Stimulated activated CD8-positive, alpha-beta memory T cell treated with anti-CD3 and anti-CD28 coated beads, Interleukin-12 subunit alpha, Interleukin-12 subunit beta, amount 100 ng/mL, for 24 hours (primary cell): ENCODE results near the gene TMEM82.

ENCODE experiments used
- DNase-seq: peaks from one replicate; pipeline ENCODE4 v3.0.0-alpha.2; 2020; ENCODE audit errors: extremely low read depth

TMEM82 gene

DNA sequence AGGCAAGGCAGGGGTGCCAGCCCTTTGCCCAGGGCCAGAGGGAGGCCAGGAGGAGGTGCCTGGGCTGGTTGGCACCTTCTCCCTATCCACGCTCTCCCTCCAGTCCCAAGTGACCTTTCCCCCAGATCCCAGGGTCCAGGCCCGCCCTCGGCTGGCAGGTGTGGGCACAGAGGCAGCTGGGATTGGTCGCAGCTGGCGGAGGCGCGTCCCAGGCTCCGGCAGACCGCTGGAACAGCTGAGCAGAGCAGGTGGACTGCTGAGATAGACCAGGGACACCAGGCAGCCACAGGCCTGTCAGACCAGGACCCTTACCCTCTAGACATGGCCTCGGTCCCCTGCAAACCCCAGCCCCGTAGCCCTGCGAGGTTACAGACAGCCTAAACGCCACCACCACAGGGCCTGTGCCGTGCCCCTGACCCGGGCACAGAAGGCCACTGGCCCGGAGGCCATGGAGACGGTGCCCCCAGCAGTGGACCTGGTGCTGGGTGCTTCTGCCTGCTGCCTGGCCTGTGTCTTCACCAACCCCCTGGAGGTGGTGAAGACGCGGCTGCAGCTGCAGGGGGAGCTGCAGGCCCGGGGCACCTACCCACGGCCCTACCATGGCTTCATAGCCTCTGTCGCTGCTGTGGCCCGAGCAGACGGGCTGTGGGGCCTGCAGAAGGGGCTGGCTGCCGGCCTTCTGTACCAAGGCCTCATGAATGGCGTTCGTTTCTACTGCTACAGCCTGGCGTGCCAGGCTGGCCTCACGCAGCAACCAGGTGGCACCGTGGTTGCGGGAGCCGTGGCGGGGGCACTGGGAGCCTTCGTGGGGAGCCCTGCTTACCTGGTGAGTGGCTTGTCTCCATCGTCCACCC lies 6.0 kb upstream of the TMEM82 start, which contains the start of gene SLC25A34:
SLC25A34 (plus strand) TSS at position 221 of the 854 bp plus-strand sequence; CDS start at position 449, 228 bp downstream.
- DNase-seq, result no peak

DNA sequence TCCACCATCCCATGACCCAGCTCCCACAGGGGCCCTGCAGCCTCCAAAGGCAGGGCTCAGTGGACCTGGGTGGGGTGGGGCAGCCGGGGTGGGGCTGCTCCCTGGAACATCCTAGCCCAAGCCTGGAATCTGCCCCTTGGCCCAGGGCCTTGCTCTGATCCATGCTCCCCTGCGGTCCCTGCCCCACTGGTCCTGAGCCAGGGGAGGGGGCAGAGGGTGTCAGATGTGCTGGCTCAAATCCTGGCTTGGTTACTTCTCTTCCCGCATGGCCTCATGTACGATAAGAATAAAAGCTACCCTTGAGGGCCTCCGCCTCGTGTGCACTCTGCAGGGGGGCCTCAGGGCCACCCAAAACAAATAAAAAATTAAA lies 5.4 kb upstream of the TMEM82 start:
- no peak for DNase-seq

DNA sequence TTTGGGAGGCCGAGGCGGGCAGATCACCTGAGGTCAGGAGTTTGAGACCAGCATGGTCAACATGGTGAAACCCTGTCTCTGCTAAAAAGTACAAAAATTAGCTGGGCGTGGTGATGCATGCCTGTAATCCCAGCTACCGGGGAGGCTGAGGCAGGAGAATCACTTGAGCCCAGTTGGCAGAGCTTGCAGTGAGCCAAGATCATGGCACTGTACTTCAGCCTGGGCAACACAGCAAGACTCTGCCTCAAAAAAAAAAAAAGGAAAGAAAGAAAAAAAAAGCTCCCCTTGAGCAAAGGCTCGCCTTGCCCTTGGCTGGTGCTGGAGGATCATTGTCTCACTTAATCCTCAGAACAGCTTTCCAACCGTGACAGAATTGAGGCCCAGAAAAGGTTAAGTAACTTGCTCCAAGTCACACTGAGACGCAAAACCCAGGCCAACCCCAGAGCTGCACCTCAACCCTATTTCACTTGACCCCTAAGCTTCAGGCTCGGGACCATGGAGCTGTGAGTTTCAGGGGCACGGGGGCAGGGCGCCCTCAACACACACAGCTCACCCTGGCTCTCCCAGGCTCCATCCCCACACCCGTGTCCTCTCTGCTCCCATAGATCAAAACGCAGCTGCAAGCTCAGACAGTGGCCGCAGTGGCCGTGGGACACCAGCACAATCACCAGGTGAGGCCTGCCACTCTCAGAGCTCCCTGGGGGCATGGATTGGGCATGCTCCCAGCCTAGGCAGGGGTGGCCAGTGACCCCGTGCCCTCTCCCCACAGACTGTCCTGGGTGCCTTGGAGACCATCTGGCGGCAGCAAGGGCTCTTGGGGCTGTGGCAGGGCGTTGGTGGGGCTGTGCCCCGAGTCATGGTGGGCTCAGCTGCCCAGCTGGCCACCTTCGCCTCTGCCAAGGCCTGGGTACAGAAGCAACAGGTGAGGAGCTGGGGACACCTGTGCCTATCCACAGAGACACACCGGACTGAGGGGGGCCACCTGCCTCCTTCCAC lies 4.7 kb upstream of the TMEM82 start:
- no peak for DNase-seq

DNA sequence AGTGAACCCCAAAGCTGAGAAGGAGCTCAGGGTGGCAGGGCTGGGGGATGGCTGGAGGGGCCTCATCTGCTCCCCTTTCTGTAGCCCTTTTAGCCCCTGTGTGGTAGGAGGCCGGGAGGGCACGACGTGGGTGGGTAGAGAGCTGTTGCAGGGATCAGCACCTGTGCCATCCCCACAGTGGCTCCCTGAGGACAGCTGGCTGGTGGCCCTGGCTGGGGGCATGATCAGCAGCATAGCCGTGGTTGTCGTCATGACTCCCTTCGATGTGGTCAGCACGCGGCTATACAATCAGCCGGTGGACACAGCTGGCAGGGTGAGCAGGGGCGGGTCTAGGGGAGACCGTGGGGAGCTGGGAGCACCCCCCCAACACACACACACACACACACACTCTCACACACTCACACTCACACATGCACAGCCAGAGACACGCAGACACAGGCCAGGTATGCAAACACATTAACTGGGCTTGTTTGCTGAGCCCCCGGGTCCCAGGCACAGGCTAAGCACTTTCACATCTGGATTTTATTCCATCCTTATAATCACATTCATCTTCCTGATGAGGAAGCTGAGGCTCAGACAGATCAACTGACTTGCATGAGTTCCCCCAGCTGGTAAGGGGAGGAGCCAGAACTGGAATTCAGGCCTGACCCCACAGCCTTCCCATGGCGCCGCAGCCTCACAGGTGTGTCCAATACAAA lies 3.7 kb upstream of the TMEM82 start:
- no peak for DNase-seq

DNA sequence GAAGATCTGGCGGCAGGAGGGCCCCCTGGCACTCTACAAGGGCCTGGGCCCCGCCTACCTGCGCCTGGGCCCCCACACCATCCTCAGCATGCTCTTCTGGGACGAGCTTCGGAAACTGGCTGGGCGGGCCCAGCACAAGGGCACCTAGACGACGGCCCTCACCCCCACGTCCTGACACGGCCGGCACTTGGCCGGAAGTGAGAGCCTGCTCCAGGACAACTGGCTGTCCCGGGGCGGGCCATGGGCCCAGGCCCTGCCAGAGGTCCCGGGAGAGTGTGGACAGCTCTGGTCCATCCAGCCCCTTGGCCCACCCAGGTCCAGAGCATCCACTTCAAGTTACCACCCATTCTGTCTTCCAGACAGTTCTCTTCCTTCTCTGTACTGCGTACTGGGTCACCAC lies 3.0 kb upstream of the TMEM82 start:
- no peak for DNase-seq

DNA sequence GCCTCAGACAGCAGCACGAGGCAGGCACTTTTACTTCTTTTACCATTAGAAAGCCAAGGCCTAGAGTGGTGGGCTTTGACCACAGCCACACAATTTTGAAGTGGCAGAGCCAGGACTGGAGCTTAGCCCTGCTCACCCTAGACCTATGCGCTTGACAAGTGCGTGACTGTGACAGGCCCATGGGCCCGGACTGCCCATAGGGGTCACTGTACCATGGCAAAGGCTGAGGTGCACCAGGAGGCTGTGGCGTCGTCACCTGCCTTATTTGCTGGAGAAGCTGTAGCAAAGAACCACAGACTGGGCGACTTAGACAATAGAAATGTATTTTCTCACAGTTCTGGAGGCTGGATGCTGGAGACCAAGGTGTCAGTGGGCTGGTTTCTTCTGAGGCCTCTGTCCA lies 2.6 kb upstream of the TMEM82 start:
- DNase-seq, result no peak

DNA sequence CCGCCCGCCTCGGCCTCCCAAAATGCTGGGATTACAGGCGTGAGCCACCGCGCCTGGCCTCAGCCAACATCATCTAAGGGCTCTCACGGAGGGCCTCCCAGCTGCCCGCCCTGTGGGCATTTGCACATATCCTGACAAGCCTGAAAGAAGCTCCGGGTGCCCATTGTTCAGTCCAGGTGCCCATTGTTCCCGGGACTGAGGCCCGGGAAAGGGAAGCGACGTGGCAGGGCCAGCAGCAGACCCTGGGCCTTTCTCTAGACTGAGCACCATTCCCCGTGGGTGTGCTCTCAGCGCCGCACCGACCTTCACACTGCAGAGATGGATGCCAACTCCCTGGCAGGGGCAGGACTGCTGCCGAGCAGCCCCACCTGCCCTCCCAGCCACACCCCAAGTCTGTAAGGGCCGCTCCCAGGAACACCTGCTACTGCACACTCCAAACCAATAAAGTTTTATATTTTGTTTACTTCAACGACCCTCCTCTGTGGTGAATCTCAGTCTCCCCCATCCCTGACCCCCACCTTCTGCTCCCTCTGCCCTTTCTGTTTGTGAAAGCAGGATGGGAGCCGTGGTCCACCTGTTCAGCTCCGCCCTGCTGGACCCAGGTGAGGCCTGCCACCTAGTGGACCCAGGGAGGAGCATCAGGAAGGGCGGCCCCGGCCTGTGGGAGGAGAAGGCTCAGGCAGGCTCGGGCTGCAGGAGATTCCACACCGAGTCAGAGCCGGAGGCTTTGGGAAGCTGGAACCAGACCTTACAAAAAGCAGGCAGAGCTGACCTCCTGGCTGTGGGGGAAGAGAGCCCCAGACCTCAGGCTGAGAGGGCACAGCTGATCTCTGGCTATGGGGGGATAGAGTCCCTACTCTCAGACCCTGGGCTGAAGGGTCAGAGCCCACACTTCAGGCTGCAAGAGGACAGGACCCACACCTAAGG lies 1.1 kb upstream of the TMEM82 start:
- peak; percentile 12 for DNase-seq

DNA sequence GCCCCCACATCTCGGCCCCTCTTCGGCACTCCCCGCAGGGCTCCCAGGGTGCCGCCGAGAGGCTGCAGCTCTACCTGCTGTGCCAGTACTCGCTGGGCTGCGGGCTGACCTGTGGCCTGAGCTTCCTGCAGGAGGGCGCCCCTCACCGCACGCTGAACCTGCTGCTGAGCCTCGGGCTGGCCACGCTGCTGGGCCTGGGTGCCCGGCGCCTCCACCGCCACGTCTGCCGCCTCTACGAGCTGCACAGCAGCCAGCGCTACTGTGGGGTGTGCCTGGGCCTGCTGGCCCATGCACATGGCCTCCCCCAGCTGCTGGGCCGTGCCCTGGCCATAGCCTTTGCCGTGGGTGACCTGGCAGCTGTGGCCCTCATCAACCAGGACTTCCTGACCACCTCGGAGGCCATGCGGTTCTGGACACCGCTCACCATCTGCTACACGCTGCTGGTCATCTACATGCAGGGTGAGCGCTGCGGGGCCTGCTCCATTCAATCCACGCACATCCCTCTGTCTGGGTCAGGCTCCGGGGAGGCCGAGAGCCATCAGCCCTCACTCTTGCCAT lies 1.9 kb downstream of the TMEM82 start:
- DNase-seq, result no peak

DNA sequence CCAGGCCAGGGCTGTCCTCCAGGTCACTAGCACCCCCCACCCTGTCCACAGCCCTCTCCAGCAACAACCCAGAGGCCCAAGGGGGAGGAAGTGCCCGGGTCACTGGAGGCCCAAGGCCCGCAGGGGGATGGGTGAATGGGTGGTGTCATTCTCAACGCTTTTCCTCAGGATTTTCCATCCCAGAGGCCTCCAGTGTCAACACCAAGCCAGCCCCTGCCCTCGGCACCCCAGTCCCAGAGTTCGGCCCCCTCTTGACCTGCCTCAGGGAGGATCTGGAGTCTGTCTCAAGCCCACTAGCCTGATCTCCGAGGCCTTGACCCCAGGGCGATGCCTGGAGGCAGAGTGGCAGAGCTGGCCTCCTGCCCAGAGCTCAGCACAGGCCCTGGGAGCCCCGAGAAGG lies 5.1 kb downstream of the TMEM82 start:
- no peak for DNase-seq

DNA sequence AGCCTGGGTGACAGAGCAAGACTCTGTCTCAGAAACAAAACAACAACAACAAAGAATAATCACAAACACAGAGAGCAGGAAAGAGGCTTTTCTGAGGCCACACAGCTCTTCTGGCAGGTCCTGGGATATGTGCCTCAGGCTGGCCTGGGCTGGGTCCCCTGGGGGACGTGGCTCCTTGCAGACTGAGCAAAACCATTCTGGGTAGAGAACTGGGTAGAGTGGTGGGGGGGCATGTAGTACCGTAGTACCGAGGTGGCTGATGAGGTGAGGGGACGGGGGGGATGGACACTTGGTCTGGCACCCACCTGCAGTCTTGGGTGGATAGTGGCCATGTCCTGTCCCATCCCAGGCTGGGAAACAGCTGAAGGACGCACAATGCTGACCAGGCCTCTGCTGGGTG lies 6.0 kb downstream of the TMEM82 start:
- DNase-seq, result no peak

DNA sequence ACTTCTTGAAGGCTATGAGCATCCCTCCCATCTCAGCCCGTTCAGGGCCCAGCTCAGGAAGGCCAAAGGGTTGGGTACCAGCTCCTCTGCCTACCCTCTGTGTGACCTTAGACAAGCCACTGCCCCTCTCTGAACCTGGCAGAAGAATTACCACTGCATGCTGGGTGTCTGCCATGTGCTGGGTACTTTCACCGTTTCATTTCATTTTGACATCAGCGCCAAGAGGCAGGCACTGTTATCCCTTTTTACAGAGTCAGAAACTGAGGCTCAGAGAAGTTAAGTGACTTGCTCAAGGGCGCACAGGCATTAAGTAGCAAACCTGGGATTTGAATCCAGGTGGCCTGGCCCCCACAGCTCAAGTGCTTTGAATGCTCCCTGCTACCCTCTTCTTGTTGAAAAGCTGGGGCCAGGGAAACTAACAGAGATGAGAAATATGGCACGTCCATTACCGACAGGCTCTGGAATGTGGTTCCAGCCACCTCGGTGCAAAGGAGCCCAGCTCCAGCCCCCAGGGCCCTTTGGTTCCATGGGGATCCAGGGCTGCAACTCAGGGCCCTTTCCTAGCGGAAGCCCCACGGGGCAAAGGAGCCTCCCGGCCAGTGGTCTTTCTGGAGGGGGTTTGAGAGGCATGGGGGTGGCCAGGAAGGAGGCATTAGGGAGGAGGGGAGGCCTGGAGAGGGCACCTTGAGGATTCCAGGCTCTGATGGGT lies 6.5 kb downstream of the TMEM82 start:
- no peak for DNase-seq

DNA sequence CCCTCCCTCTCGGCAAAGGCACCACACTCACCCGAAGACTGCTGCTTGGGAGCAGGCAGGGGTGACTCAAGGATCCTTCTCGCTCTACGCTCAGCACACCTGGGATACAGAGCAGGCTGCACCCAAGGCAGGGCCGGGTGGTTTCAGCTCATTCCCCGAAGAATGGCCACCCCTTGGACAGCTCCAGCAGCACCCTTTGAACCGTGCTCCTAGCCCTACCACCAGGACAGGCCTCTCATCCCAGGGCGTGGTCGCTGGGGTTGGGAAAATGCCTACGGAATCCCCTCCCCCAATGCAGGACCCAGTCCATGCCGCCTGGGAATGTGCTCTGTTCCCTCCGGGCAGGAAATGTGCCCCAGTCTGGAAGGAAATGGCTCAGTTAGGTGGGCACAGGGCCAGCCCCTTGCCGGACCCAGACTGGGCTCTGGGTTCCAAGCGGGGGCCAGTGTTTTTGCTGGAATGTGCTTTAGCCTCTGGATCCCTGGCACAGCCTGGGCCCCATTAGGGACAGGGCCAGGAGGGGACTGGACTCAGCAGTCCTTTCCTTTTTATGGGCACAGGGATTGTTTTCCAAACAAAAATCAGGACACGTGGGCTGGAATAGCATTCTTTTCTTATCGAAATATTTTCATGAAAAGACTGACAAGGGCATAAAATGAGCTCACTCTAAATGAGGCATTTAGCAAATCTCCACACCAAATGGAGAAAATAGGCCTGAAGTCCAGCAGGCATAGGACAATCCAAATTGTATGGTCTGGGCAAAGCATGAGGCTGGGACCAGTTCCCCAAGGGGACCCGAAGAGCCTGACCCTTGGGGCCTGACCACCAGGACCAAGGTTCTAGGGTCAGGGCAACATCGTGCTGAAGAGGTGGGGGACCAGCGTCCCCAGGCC lies 7.3 kb downstream of the TMEM82 start:
- DNase-seq, result no peak

DNA sequence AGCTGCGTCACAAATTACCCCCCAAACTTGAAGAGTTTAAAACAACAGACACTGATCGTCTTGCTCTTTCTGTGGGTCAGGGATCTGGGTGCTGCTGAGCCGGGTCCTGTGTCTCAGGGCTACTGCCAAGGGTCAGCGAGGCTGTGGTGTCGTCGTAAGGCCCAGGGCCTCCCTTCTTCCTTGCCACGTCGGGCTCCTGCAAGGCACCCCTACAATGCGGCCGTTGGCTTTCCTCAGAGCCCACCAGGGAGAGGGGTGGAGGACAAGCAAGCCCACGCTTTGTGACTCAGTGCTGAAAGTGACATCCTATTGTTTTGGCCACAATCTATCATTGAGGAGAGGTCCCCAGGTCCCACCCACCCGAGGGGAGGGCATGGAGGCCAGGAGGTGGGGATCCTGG lies 8.6 kb downstream of the TMEM82 start:
- DNase-seq, result no peak

DNA sequence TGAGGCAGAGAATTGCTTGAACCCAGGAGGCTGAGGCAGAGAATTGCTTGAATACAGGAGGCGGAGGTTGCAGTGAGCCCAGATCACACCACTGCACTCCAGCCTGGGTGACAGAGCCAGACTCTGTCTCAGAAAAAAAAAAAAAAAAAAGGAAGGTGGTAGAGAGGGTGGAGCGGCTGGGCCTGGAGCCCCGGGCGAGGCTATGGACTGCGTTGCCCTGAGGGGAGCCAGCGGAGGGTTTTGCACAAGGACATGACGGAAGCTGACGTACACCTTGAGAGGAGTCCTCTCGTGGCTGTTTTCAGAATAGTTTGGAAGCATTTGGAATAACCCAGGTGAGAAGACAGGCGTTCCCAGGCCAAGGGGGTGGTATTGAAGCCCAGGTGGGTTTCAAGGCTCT lies 9.4 kb downstream of the TMEM82 start:
- no peak for DNase-seq

DNA sequence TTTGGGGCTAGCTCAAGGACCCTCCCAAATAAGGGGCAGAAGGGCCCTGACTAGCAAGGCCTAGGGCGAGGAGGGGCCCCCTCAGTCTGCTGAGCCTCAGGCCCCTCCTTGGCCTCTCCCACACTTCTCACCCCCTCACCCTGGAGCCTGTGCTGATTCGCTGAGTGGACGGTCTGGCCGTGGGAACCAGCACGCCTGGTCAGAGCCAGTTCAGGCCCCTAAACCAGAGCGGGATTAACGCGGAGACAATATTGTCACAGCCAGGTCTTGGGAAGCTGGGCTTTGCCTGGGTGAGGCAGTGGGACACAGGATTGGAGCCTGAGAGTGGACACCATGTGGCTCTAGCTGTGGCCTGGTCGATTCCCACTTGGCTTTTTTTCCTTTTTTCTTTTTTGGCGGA lies 11.5 kb downstream of the TMEM82 start:
- no peak for DNase-seq

DNA sequence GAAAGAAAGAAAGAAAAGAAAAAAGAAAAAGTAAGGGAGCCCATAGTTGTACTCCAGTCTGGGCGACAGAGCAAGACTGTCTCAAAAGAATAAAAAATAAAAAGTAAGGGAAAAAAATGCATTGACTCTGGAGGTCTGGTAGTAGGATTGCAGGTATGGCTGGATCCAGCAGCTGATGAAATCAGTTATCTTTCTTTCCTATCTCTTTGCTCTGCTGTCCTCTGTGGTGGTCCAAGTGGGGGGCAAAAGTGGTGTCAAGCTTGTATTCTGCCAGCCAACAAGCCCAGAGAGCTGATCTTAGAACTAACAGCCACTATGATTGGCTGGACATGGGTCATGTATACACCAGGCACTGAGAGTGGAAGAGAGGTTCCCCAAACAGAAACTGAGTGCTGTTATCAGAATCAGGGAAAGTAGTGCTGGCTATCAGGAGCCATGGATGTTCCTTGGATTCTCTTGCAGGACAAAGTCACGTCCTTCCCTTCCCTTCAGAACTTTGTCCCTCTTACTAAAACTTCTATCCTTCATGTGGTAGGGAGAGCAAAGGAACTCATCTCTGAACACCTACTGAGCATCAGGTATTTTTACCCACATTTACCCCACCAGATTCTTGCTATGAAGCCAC lies 12.8 kb downstream of the TMEM82 start:
- DNase-seq, result no peak

DNA sequence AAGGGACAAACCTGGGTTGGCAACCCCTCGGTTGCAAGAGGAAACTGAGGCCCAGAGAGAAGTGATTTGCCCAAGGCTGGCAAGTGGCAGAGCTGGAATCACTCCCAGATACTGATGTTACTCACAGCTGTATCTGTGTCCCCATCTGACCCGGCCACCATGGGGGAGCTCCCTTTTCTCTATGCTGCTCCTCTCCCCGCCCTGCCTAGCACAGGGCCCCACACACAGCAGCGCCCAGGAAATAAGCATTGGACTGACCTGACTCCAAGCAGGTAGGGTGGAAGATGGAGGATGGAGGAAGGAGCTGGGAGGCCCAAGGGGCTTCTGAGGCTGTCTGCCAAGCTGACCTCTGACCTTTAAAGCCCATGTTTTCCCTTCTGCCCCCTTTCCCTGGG lies 13.3 kb downstream of the TMEM82 start:
- no peak for DNase-seq
